Measurements from ENCODE around the gene CORO2A. TPM values are rescaled to one million over a fixed set of nuclear protein-coding genes. Genes with fewer than 3 reads are reported as not detected.

The CORO2A gene
- total RNA-seq, 6 donors from 2014 or later, result 10.5 to 22.8 (median 17.9) TPM

GRCh38 chr9:98101868-98102273, 90.6 kb downstream of the CORO2A start:
- ATAC-seq (ENCODE audit: low FRiP score in 2 of 2), result peak; percentile 64 to 74
- no peaks in the 10 kb centered on the region for H3K27me3 ChIP-seq
- H3K4me1 ChIP-seq, result peaks cover 4 to 23% (median 15%) of the 10 kb centered on the region in 4 donors
- H3K4me3 ChIP-seq, result no peak overlapping the region
- DNase-seq, result peak in 1 of 2 donors; percentile 75
- H3K9me3 ChIP-seq, result no peaks in the 10 kb centered on the region
- WGBS, 2 donors, result 29 to 31% methylated on average over 6 of the region's 6 CpGs
- peak overlapping the region in 2 of 4 donors; percentile 53 to 67 for H3K27ac ChIP-seq
- H3K36me3 ChIP-seq, result peaks cover 0 to 23% (median 4%) of the 10 kb centered on the region in 4 donors
- TF ChIP-seq EP300 (IDR thresholded peaks at IDR 0.05) (no peak), POLR2AphosphoS5 (IDR thresholded peaks at IDR 0.05) (peak in 1 of 2 donors; percentile 44), POLR2A (IDR thresholded peaks at IDR 0.05) (peak in 1 of 4 donors; percentile 53)

GRCh38 chr9:98101416-98101815, 91.0 kb downstream of the CORO2A start:
- no peak for TF ChIP-seq POLR2A (IDR thresholded peaks at IDR 0.05)
- TF ChIP-seq POLR2AphosphoS5 (IDR thresholded peaks at IDR 0.05), result no peak
- TF ChIP-seq CTCF (IDR thresholded peaks at IDR 0.05), result no peak
- TF ChIP-seq EP300 (IDR thresholded peaks at IDR 0.05), result no peak
- Histone ChIP-seq H3K9me3 (no peaks in the 10 kb centered on the region), H3K27ac (peak overlapping the region in 3 of 4 donors; percentile 20 to 67 (median 53)), H3K36me3 (peaks cover 0 to 23% (median 4%) of the 10 kb centered on the region in 4 donors), H3K4me3 (no peak overlapping the region), H3K4me1 (peaks cover 4 to 23% (median 15%) of the 10 kb centered on the region in 4 donors), H3K27me3 (no peaks in the 10 kb centered on the region)
- 85 to 97% methylated on average over 7 of the region's 7 CpGs for WGBS, 2 donors
- DNase-seq (no peak), ATAC-seq (ENCODE audit: low FRiP score in 2 of 2) (no peak)

GRCh38 chr9:98100456-98100855, 92.0 kb downstream of the CORO2A start:
- H3K36me3 ChIP-seq, result peaks cover 0 to 31% (median 9%) of the 10 kb centered on the region in 4 donors
- H3K27ac ChIP-seq, result peak overlapping the region in 1 of 4 donors; percentile 52

GRCh38 chr9:98099898-98100297, 92.5 kb downstream of the CORO2A start:
- no peak for TF ChIP-seq POLR2A (IDR thresholded peaks at IDR 0.05)
- no peak for TF ChIP-seq EP300 (IDR thresholded peaks at IDR 0.05)
- no peak for TF ChIP-seq CTCF (IDR thresholded peaks at IDR 0.05)
- no peak for TF ChIP-seq POLR2AphosphoS5 (IDR thresholded peaks at IDR 0.05)
- Histone ChIP-seq H3K27me3 (no peaks in the 10 kb centered on the region), H3K9me3 (no peaks in the 10 kb centered on the region), H3K27ac (peak overlapping the region in 1 of 4 donors; percentile 52), H3K4me3 (no peak overlapping the region), H3K36me3 (peaks cover 0 to 36% (median 12%) of the 10 kb centered on the region in 4 donors), H3K4me1 (peaks cover 4 to 21% (median 15%) of the 10 kb centered on the region in 4 donors)
- DNase-seq, result no peak
- 48% methylated on average over 5 of the region's 5 CpGs for WGBS, 2 donors
- no peak for ATAC-seq (ENCODE audit: low FRiP score in 2 of 2)

More at GRCh38 chr9:98100456-98100855, 92.0 kb downstream of the CORO2A start:
- peaks cover 4 to 23% (median 15%) of the 10 kb centered on the region in 4 donors for H3K4me1 ChIP-seq
- no peaks in the 10 kb centered on the region for H3K9me3 ChIP-seq
- H3K4me3 ChIP-seq, result no peak overlapping the region
- DNase-seq (no peak), ATAC-seq (ENCODE audit: low FRiP score in 2 of 2) (no peak)
- TF ChIP-seq POLR2AphosphoS5 (IDR thresholded peaks at IDR 0.05), result no peak
- no peak for TF ChIP-seq POLR2A (IDR thresholded peaks at IDR 0.05)
- no peak for TF ChIP-seq CTCF (IDR thresholded peaks at IDR 0.05)
- no peak for TF ChIP-seq EP300 (IDR thresholded peaks at IDR 0.05)
- H3K27me3 ChIP-seq, result no peaks in the 10 kb centered on the region

GRCh38 chr9:98099346-98099745, 93.1 kb downstream of the CORO2A start:
- Histone ChIP-seq H3K4me1 (peaks cover 4 to 16% (median 15%) of the 10 kb centered on the region in 4 donors), H3K27ac (peak overlapping the region in 1 of 4 donors; percentile 52)
- WGBS, 2 donors, result 100% methylated on average over 2 of the region's 2 CpGs

More at GRCh38 chr9:98099346-98099745, 93.1 kb downstream of the CORO2A start:
- H3K36me3 ChIP-seq, result peaks cover 0 to 40% (median 15%) of the 10 kb centered on the region in 4 donors
- H3K4me3 ChIP-seq, result no peak overlapping the region
- no peaks in the 10 kb centered on the region for H3K9me3 ChIP-seq
- DNase-seq (no peak), ATAC-seq (ENCODE audit: low FRiP score in 2 of 2) (no peak)
- TF ChIP-seq POLR2A (IDR thresholded peaks at IDR 0.05), result no peak
- TF ChIP-seq POLR2AphosphoS5 (IDR thresholded peaks at IDR 0.05), result no peak
- no peak for TF ChIP-seq EP300 (IDR thresholded peaks at IDR 0.05)
- no peak for TF ChIP-seq CTCF (IDR thresholded peaks at IDR 0.05)
- H3K27me3 ChIP-seq, result no peaks in the 10 kb centered on the region
